Mesenchymal stem cell (in vitro differentiated cells and primary cell): Measurements from ENCODE around the gene DNHD1.

Experiments
- DNase-seq: peaks from one replicate; pipeline ENCODE4 v3.0.0-alpha.2; 2013
- H2AFZ ChIP-seq: one replicate; pipeline ENCODE4 v1.6.1; 2013; ENCODE audit warnings: low read depth, mild to moderate bottlenecking, control low read depth, inconsistent platforms, low read length, moderate library complexity
- H2AK5ac ChIP-seq: 2 replicates; pipeline ENCODE4 v1.6.1; 2013; ENCODE audit warnings: low read length, moderate library complexity, mild to moderate bottlenecking, inconsistent platforms; ENCODE audit not compliant: severe bottlenecking
- H2BK120ac ChIP-seq: one replicate; pipeline ENCODE4 v1.6.1; 2013; ENCODE audit warnings: low read depth, mild to moderate bottlenecking, inconsistent platforms, low read length, moderate library complexity
- H2BK12ac ChIP-seq, 2 experiments: one replicate each; pipeline ENCODE4 v1.6.1; 2013; ENCODE audit warnings: inconsistent platforms in 2 of 2, low read length in 2 of 2, mild to moderate bottlenecking in 2 of 2, moderate library complexity in 2 of 2, control low read depth in 1 of 2
- H2BK15ac ChIP-seq: one replicate; pipeline ENCODE4 v1.6.1; 2013; ENCODE audit warnings: mild to moderate bottlenecking, low read depth, inconsistent platforms; ENCODE audit not compliant: poor library complexity, severe bottlenecking
- H2BK5ac ChIP-seq: 2 replicates; pipeline ENCODE4 v1.6.1; 2013; ENCODE audit warnings: low read depth, mild to moderate bottlenecking, low read length, control low read depth, inconsistent platforms; ENCODE audit not compliant: poor library complexity, severe bottlenecking
- H3K14ac ChIP-seq, 2 experiments: one replicate each; pipeline ENCODE4 v1.6.1; 2013; ENCODE audit warnings: inconsistent platforms in 2 of 2, low read length in 2 of 2, control low read depth in 1 of 2, mild to moderate bottlenecking in 1 of 2, moderate library complexity in 1 of 2
- H3K18ac ChIP-seq, 2 experiments: one replicate each; pipeline ENCODE4 v1.6.1; 2013; ENCODE audit warnings: inconsistent platforms in 2 of 2, low read length in 2 of 2, control low read depth in 1 of 2, low read depth in 1 of 2, mild to moderate bottlenecking in 1 of 2
- H3K23ac ChIP-seq, 2 experiments: one replicate each; pipeline ENCODE4 v1.6.1; 2013; ENCODE audit warnings: inconsistent platforms in 2 of 2, low read length in 2 of 2, mild to moderate bottlenecking in 2 of 2, moderate library complexity in 2 of 2, control low read depth in 1 of 2
- H3K27ac ChIP-seq: 2 replicates; pipeline ENCODE4 v1.5.1; 2013; ENCODE audit warnings: mild to moderate bottlenecking, moderate library complexity, low read length, control low read depth, inconsistent platforms; ENCODE audit not compliant: poor library complexity, severe bottlenecking
- H3K27me3 ChIP-seq, 2 experiments: 2 replicates each; pipeline versions ENCODE4 v1.6.1 to v1.7.0; 2013; ENCODE audit warnings: low read length in 2 of 2, mild to moderate bottlenecking in 2 of 2, moderate library complexity in 2 of 2, control low read depth in 1 of 2, inconsistent platforms in 1 of 2; ENCODE audit not compliant: control insufficient read depth in 1 of 2, insufficient read depth in 1 of 2
- H3K36me3 ChIP-seq, 2 experiments: 2 replicates each; pipeline versions ENCODE4 v1.6.1 to v1.7.0; 2013; ENCODE audit warnings: low read length in 2 of 2, control low read depth in 1 of 2, inconsistent platforms in 1 of 2, low read depth in 1 of 2, mild to moderate bottlenecking in 1 of 2; ENCODE audit not compliant: insufficient read depth in 2 of 2, control insufficient read depth in 1 of 2
- H3K4ac ChIP-seq, 2 experiments: one replicate each; pipeline ENCODE4 v1.6.1; 2013; ENCODE audit warnings: inconsistent platforms in 2 of 2, low read length in 2 of 2, mild to moderate bottlenecking in 2 of 2, moderate library complexity in 2 of 2, control low read depth in 1 of 2, low read depth in 1 of 2
- H3K4me1 ChIP-seq: 2 replicates; pipeline ENCODE4 v1.6.1; 2013; ENCODE audit warnings: low read depth, low read length, control low read depth; ENCODE audit not compliant: control insufficient read depth, insufficient read depth
- H3K4me2 ChIP-seq: 2 replicates; pipeline ENCODE4 v1.6.1; 2013; ENCODE audit warnings: low read length, mild to moderate bottlenecking, inconsistent platforms; ENCODE audit not compliant: poor library complexity, severe bottlenecking
- H3K4me3 ChIP-seq, 2 experiments: 2 replicates each; pipeline versions ENCODE4 v1.5.1 to v1.7.0; 2013; ENCODE audit warnings: low read length in 2 of 2, mild to moderate bottlenecking in 2 of 2, control low read depth in 1 of 2, low read depth in 1 of 2; ENCODE audit not compliant: insufficient read depth in 1 of 2
- H3K79me1 ChIP-seq: replicated peaks from 2 replicates; pipeline ENCODE4 v1.6.1; 2013; ENCODE audit warnings: mild to moderate bottlenecking, control low read depth, low read length, inconsistent platforms; ENCODE audit not compliant: poor library complexity, severe bottlenecking
- H3K9ac ChIP-seq: 2 replicates; pipeline ENCODE4 v1.7.0; 2013; ENCODE audit warnings: mild to moderate bottlenecking, low read length, moderate library complexity
- H3K9me3 ChIP-seq: 2 replicates; pipeline ENCODE4 v1.7.0; 2013; ENCODE audit warnings: mild to moderate bottlenecking, low read length; ENCODE audit not compliant: control insufficient read depth
- H4K8ac ChIP-seq: one replicate; pipeline ENCODE4 v1.6.1; 2013; ENCODE audit warnings: inconsistent platforms, mild to moderate bottlenecking, low read length, moderate library complexity
- H4K91ac ChIP-seq: one replicate; pipeline ENCODE4 v1.6.1; 2013; ENCODE audit warnings: mild to moderate bottlenecking, low read length, inconsistent platforms
- WGBS: methylation state at CpG from one replicate; pipeline ENCODE4 v1.1.7; 2013; ENCODE audit warnings: mixed read lengths; 5-methylcytosine and 5-hydroxymethylcytosine counted together

Gene DNHD1

DNA sequence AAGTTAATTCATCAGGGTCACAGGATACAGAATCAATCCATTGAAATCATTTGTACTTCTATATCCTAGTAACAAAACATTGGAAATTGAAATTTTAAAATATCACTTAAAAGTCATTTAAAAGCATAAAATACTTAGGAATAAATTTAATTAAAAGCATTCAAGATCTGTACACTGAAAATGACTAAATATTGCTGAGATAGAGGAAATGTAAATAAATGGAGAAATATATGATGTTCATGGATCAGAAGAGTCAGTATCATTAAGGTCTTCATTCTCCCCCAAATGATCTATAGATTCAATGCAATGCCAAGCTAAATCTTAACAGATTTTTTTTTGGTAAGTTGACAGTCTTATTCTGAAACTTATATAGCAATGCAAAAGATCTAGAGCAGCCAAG is 56.6 kb downstream of the DNHD1 start:
- H3K4me2 ChIP-seq: no peak overlapping the region
- H3K79me1 ChIP-seq: no peaks in the 10 kb centered on the region
- no peak overlapping the region for H2BK15ac ChIP-seq
- no peak overlapping the region for H2AK5ac ChIP-seq
- no peak overlapping the region for H3K27ac ChIP-seq
- H2AFZ ChIP-seq: no peak overlapping the region
- peaks cover 8 to 18% of the 10 kb centered on the region in 2 experiments for H3K36me3 ChIP-seq
- no peak overlapping the region for H3K4me3 ChIP-seq
- H3K9me3 ChIP-seq: no peaks in the 10 kb centered on the region
- H2BK12ac ChIP-seq: no peak overlapping the region
- no peak for DNase-seq
- H3K9ac ChIP-seq: no peak overlapping the region
- no peak overlapping the region for H3K18ac ChIP-seq
- peaks cover 10% of the 10 kb centered on the region for H3K4me1 ChIP-seq
- H3K27me3 ChIP-seq: no peaks in the 10 kb centered on the region
- no peak overlapping the region for H4K91ac ChIP-seq
- no peak overlapping the region for H3K4ac ChIP-seq
- H2BK5ac ChIP-seq: no peak overlapping the region
- H4K8ac ChIP-seq: no peak overlapping the region
- no peak overlapping the region for H2BK120ac ChIP-seq
- no peak overlapping the region for H3K23ac ChIP-seq
- no peak overlapping the region for H3K14ac ChIP-seq

GRCh38 chr11:6554828-6555706 is 58.0 kb downstream of the DNHD1 start:
- H4K8ac ChIP-seq: no peak overlapping the region
- no peak overlapping the region for H3K9ac ChIP-seq
- 98% methylated on average over 5 of the region's 5 CpGs for WGBS
- H3K9me3 ChIP-seq: no peaks in the 10 kb centered on the region
- no peak overlapping the region for H3K4me3 ChIP-seq
- peaks cover 11 to 23% of the 10 kb centered on the region in 2 experiments for H3K36me3 ChIP-seq
- H2BK5ac ChIP-seq: no peak overlapping the region
- no peak overlapping the region for H3K27ac ChIP-seq
- H3K27me3 ChIP-seq: no peaks in the 10 kb centered on the region
- no peak overlapping the region for H2BK15ac ChIP-seq
- H3K4ac ChIP-seq: no peak overlapping the region
- no peak overlapping the region for H2BK12ac ChIP-seq
- peaks cover 9% of the 10 kb centered on the region for H3K4me1 ChIP-seq
- H4K91ac ChIP-seq: no peak overlapping the region
- H3K4me2 ChIP-seq: no peak overlapping the region
- H3K79me1 ChIP-seq: no peaks in the 10 kb centered on the region
- no peak overlapping the region for H2BK120ac ChIP-seq
- no peak overlapping the region for H3K23ac ChIP-seq
- H3K14ac ChIP-seq: no peak overlapping the region
- H2AFZ ChIP-seq: no peak overlapping the region
- H2AK5ac ChIP-seq: peak overlapping the region; percentile 27
- H3K18ac ChIP-seq: no peak overlapping the region
- no peak for DNase-seq

GRCh38 chr11:6556139-6556949 is 59.3 kb downstream of the DNHD1 start:
- WGBS: 97% methylated on average over 9 of the region's 11 CpGs
- no peak overlapping the region for H3K23ac ChIP-seq
- no peak overlapping the region for H3K27ac ChIP-seq
- H3K18ac ChIP-seq: no peak overlapping the region
- H3K9ac ChIP-seq: no peak overlapping the region
- H3K27me3 ChIP-seq: no peaks in the 10 kb centered on the region
- peaks cover 11 to 35% of the 10 kb centered on the region in 2 experiments for H3K36me3 ChIP-seq
- H2BK12ac ChIP-seq: no peak overlapping the region
- H3K79me1 ChIP-seq: no peaks in the 10 kb centered on the region
- H3K4me3 ChIP-seq: no peak overlapping the region
- H3K4me1 ChIP-seq: peaks cover 9% of the 10 kb centered on the region
- no peak overlapping the region for H2AFZ ChIP-seq
- DNase-seq: no peak
- no peak overlapping the region for H2BK5ac ChIP-seq
- H3K4me2 ChIP-seq: no peak overlapping the region
- no peak overlapping the region for H3K14ac ChIP-seq
- H4K8ac ChIP-seq: no peak overlapping the region
- H4K91ac ChIP-seq: no peak overlapping the region
- no peak overlapping the region for H2BK15ac ChIP-seq
- H3K4ac ChIP-seq: no peak overlapping the region
- H3K9me3 ChIP-seq: no peaks in the 10 kb centered on the region
- H2BK120ac ChIP-seq: no peak overlapping the region
- no peak overlapping the region for H2AK5ac ChIP-seq

DNA sequence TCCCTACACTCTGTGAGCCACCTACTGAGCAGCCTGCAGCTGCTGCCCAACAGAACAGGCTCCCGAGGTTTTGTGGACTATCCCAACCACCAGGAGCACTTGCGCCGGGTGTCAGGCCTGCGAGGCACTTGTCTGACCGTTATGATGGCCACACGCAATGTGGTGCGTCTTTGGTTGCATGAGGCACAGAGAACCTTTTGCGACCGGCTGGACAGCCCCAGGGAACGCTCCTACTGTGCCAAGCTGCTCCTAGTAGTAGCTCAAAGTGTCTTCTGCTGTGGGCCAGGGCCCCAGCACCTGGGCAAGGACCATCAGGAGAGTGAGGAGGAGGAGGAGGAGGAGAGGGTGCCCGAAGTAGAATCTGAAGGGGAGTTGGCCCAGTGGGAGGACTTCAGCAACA is 60.0 kb downstream of the DNHD1 start:
- no peak overlapping the region for H2AFZ ChIP-seq
- H3K14ac ChIP-seq: no peak overlapping the region
- H3K4me2 ChIP-seq: no peak overlapping the region
- no peak overlapping the region for H2BK5ac ChIP-seq
- no peak overlapping the region for H4K8ac ChIP-seq
- no peak overlapping the region for H3K4me3 ChIP-seq
- no peak overlapping the region for H2BK120ac ChIP-seq
- no peak overlapping the region for H3K27ac ChIP-seq
- no peak overlapping the region for H2AK5ac ChIP-seq
- H3K4me1 ChIP-seq: peaks cover 9% of the 10 kb centered on the region
- 97% methylated on average over 10 of the region's 11 CpGs for WGBS
- DNase-seq: no peak
- H2BK15ac ChIP-seq: no peak overlapping the region
- H3K9me3 ChIP-seq: no peaks in the 10 kb centered on the region
- H3K36me3 ChIP-seq: peaks cover 11 to 40% of the 10 kb centered on the region in 2 experiments
- H2BK12ac ChIP-seq: no peak overlapping the region
- no peak overlapping the region for H4K91ac ChIP-seq
- no peak overlapping the region for H3K23ac ChIP-seq
- no peaks in the 10 kb centered on the region for H3K27me3 ChIP-seq
- no peak overlapping the region for H3K4ac ChIP-seq
- H3K79me1 ChIP-seq: no peaks in the 10 kb centered on the region
- H3K18ac ChIP-seq: no peak overlapping the region
- no peak overlapping the region for H3K9ac ChIP-seq
